Heart left ventricle (tissue), 16 donors: ENCODE measurements around the gene AGFG2. TPM values are rescaled to one million over a fixed set of nuclear protein-coding genes. Genes with fewer than 3 reads are reported as not detected.
A peak's percentile ranks its signal among the peaks of the same experiment; 100 is the strongest.
"Not testable (repeated sequence)": the region's sequence is repeated elsewhere in the genome, so short reads cannot be mapped to it uniquely, and the experiment has no call there.

ENCODE experiments used
- ATAC-seq, 4 donors: fragments of 200-7000 bp; cut with Tn5 transposase; one replicate each; pipeline ENCODE4 v1.9.1; 2020 to 2022; ENCODE audit warnings: moderate library complexity in 4 of 4, mild to moderate bottlenecking in 3 of 4, moderate number of reproducible peaks in 1 of 4
- DNase-seq, 5 donors: peaks; one replicate each; pipeline ENCODE4 v3.0.0-alpha.2; 2020
- H3K27ac ChIP-seq, 12 donors: fragments of 200-600 bp; sonication (generic) in 4 of 12; one replicate each; pipeline versions ENCODE4 v1.5.0 to v1.8.0; 2016 to 2022; ENCODE audit warnings: mild to moderate bottlenecking in 2 of 12
- H3K27me3 ChIP-seq, 9 donors: fragments of 200-600 bp; sonication (generic) in 2 of 9; one replicate each; pipeline versions ENCODE4 v1.5.1 to v1.8.0; 2016 to 2022; ENCODE audit warnings: mild to moderate bottlenecking in 3 of 9
- H3K36me3 ChIP-seq, 9 donors: fragments of 200-600 bp; sonication (generic) in 2 of 9; one replicate each; pipeline versions ENCODE4 v1.5.0 to v1.8.0; 2018 to 2022; ENCODE audit warnings: mild to moderate bottlenecking in 2 of 9
- H3K4me1 ChIP-seq, 12 donors: fragments of 200-600 bp; sonication (generic) in 4 of 12; one replicate each; pipeline versions ENCODE4 v1.5.0 to v1.8.0; 2016 to 2022; ENCODE audit warnings: mild to moderate bottlenecking in 3 of 12
- H3K4me3 ChIP-seq, 12 donors: fragments of 200-600 bp; sonication (generic) in 4 of 12; one replicate each; pipeline versions ENCODE4 v1.5.0 to v1.8.0; 2017 to 2022; ENCODE audit warnings: mild to moderate bottlenecking in 9 of 12, moderate library complexity in 4 of 12
- H3K9me3 ChIP-seq, 12 donors: fragments of 200-600 bp; sonication (generic) in 4 of 12; one replicate each; pipeline versions ENCODE4 v1.5.0 to v1.8.0; 2016 to 2022; ENCODE audit warnings: mild to moderate bottlenecking in 1 of 12
- POLR2A ChIP-seq, 2 donors: fragments of 450-650 bp; IDR thresholded peaks; one replicate each; pipeline ENCODE4 v1.6.1; 2017; ENCODE audit warnings: antibody characterized with exemption in 2 of 2, mild to moderate bottlenecking in 2 of 2, moderate library complexity in 2 of 2
- WGBS, 4 donors: extraction: QIAGEN DNeasy Blood & Tissue Kit in 2 of 4; methylation state at CpG; one replicate each; pipeline versions ENCODE4 v1.1.5 to v1.1.7; 2013 to 2018; 5-methylcytosine and 5-hydroxymethylcytosine counted together
- intact Hi-C, 10 donors: fragments of 100-400 bp; cut with DNase I; formaldehyde crosslinking; loops; one replicate each; pipeline versions ENCODE4 v1.11.1 to v1.14.2; 2022
- polyA plus RNA-seq, 2 donors: library from polyadenylated mRNA; stranded (reverse); fragments of 200-250 nt; gene quantifications; one replicate each; pipeline ENCODE4 v1.2.3, GENCODE V29; 2013
- total RNA-seq, 9 donors: library from RNA; depleted of rRNA in 2 of 9; stranded (reverse); fragments of >200 nt in 2 of 9; fragmentation: NEBNext Ultra II Directional in 3 of 9; extraction: Animal tissue kit (Norgen Biotek cat#: 25700) in 3 of 9; gene quantifications; one replicate each; pipeline versions ENCODE4 v1.1.0 to v1.2.4, GENCODE V29; 2016 to 2023
- TF ChIP-seq, protein P1 (sequence below), 12 donors: fragments of 200-600 bp; sonication (generic) in 4 of 12; IDR thresholded peaks; one replicate each; pipeline versions ENCODE4 v1.5.0 to v1.8.0; 2018 to 2022; ENCODE audit warnings: antibody characterized with exemption in 12 of 12, mild to moderate bottlenecking in 5 of 12
- donor health status: ischemic (EF 13 %, LVEDD 7.1; RV severe dilation, severe dysfunction).
- donor health status: healthy with polysubstance abuse.
- donor health status: DM: no; HTN: yes; CAD: no.
- donor health status: DM: no; HTN: no; CAD: no.
- donor health status: ischemic (EF 25% LVEDD 6.9; RV normal size, moderate dysfunction).
- donor health status: ischemic (EF 25% LVEDD 5.7; RV mildly dilated, moderate dysfunction).
- donor health status: healthy.
- donor health status: DM: yes; HTN: yes; CAD: no.
- donor health status: ischemic (EF 35%, LVEDD 5.7; RV mildly dilated, moderate dysfunction).
- donor health status: nonischemic (EF 11% LVEDD 7.7; RV severe dilation, severe dysfunction).
- donor health status: DM: yes; HTN: yes; CAD: no.
- donor health status: PGD.
- donor health status: ischemic (EF 29% LVEDD 5.4; RV normal size, mild dysfunction).
- donor health status: nonischemic (EF 23%, LVEDD 6.1; RV moderate dilation, normal function).

The AGFG2 gene
- total and polyA plus RNA-seq, 11 donors: 12.5 to 36.9 (median 30.8) TPM

DNA sequence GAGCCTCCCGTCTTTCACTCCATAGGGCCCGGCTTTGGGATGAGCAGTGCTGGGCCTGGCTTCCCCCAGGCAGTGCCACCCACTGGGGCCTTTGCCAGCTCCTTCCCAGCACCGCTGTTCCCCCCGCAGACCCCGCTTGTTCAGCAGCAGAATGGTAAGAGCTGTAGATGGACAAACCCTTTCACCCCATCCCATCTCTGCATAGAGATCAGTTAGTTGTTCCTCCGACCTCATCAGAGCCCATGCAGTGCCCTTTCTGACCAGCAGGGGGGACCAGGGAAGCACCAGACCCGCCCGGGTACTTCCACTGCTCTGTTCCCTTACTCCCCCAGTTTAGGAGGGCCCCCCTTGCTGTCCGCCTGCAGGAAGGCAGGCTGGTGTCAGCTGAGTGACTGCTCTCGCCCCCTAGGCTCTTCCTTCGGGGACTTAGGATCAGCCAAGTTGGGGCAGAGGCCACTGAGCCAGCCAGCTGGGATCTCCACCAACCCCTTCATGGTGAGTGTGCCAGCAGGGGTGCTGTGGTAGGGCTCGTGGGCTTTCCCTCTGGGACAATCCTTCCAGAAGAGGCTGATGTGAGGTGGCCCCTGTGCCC, 24.9 kb downstream of the AGFG2 start:
- TF ChIP-seq, protein P1, sequence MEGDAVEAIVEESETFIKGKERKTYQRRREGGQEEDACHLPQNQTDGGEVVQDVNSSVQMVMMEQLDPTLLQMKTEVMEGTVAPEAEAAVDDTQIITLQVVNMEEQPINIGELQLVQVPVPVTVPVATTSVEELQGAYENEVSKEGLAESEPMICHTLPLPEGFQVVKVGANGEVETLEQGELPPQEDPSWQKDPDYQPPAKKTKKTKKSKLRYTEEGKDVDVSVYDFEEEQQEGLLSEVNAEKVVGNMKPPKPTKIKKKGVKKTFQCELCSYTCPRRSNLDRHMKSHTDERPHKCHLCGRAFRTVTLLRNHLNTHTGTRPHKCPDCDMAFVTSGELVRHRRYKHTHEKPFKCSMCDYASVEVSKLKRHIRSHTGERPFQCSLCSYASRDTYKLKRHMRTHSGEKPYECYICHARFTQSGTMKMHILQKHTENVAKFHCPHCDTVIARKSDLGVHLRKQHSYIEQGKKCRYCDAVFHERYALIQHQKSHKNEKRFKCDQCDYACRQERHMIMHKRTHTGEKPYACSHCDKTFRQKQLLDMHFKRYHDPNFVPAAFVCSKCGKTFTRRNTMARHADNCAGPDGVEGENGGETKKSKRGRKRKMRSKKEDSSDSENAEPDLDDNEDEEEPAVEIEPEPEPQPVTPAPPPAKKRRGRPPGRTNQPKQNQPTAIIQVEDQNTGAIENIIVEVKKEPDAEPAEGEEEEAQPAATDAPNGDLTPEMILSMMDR (IDR thresholded peaks at IDR 0.05): peak; percentile 89 to 96 (median 94)
- no peak for TF ChIP-seq POLR2A (IDR thresholded peaks at IDR 0.05)
- ATAC-seq (peak; percentile 37 to 70 (median 63)), DNase-seq (peak; percentile 78 to 88 (median 81))
- Histone ChIP-seq H3K27me3 (no peaks in the 10 kb centered on the region), H3K27ac (no peak overlapping the region), H3K4me3 (no peak overlapping the region), H3K4me1 (peaks cover 0 to 13% (median 3%) of the 10 kb centered on the region in 12 donors), H3K9me3 (no peaks in the 10 kb centered on the region), H3K36me3 (peaks cover 0 to 12% (median 9%) of the 10 kb centered on the region in 9 donors)
- 38 to 44% (median 40%) methylated on average over 11 to 12 of the region's 12 CpGs for WGBS, 4 donors
- intact Hi-C loops: loop anchor here (2.0 to 10.0 kb wide), 9 partner anchors 52 to 163 kb away; partner anchors contain the start of genes GIGYF1 (in 6 of the 10) and EPO (in 1 of the 10)

DNA sequence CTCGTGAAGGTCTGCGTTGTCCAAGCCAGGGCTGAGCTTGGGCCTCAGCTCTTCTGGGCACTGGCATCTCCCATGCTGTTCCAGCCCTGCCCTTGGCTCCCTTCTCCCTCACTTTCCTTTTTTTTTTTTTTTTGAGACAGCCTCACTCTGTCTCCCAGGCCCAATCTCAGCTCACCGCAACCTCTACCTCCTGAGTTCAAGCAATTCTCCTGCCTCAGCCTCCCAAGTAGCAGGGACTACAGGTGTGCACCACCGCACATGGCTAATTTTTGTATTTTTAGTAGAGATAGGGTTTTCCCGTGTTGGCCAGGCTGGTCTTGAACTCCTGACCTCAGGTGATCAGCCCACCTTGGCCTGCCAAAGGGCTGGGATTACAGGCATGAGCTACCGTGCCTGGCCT, 25.4 kb downstream of the AGFG2 start:
- H3K9me3 ChIP-seq, H3K4me3 ChIP-seq, DNase-seq, H3K27ac ChIP-seq, H3K27me3 ChIP-seq, ATAC-seq: not testable (repeated sequence)
- Histone ChIP-seq H3K36me3 (peaks cover 0 to 12% (median 9%) of the 10 kb centered on the region in 9 donors), H3K4me1 (peaks cover 0 to 16% (median 5%) of the 10 kb centered on the region in 12 donors)
- WGBS, 4 donors: 92 to 97% (median 94%) methylated on average over 6 of the region's 6 CpGs
- intact Hi-C loops: loop anchor here (2.0 to 10.0 kb wide), 8 partner anchors 52 to 163 kb away; partner anchors contain the start of genes GIGYF1 (in 6 of the 10) and EPO (in 1 of the 10)

DNA sequence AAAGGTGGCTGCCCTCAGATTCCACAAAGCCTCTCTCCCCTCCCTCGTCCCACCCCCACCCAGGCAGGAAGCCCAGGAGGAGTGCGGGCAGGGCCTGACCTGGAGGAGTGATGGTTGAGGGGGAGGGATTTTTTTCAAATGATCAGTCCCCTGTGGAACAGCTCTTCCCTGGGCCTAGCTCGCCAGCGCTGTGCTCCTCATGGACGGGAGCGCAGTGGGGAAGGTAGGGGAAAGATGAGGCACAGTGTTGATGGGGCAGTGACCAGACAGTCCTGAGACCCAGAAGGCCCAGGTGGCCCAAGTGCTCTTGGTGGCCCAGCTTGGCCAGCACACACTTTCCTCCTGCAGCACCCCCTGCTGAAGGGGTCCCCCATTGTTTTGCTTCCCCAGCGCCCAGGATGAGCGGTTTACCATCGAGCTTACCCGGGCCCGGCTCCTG, 26.1 kb downstream of the AGFG2 start:
- H3K27me3 ChIP-seq: no peaks in the 10 kb centered on the region
- H3K4me1 ChIP-seq: peaks cover 0 to 18% (median 8%) of the 10 kb centered on the region in 12 donors
- H3K9me3 ChIP-seq: no peaks in the 10 kb centered on the region
- H3K36me3 ChIP-seq: peaks cover 0 to 12% (median 9%) of the 10 kb centered on the region in 9 donors
- H3K27ac ChIP-seq: no peak overlapping the region
- DNase-seq (peak in 1 of 5 donors; percentile 54), ATAC-seq (no peak)
- WGBS, 4 donors: 92 to 96% (median 93%) methylated on average over 10 to 11 of the region's 11 CpGs
- H3K4me3 ChIP-seq: no peak overlapping the region
- intact Hi-C loops: loop anchor here in 3 of 10 donors (2.0 to 10.0 kb wide), 3 partner anchors 126 to 160 kb away; partner anchors contain the start of genes EPO (in 1 of the 3) and GIGYF1 (in 1 of the 3)
- no peak for TF ChIP-seq POLR2A (IDR thresholded peaks at IDR 0.05)
- TF ChIP-seq, protein P1 (IDR thresholded peaks at IDR 0.05): no peak

DNA sequence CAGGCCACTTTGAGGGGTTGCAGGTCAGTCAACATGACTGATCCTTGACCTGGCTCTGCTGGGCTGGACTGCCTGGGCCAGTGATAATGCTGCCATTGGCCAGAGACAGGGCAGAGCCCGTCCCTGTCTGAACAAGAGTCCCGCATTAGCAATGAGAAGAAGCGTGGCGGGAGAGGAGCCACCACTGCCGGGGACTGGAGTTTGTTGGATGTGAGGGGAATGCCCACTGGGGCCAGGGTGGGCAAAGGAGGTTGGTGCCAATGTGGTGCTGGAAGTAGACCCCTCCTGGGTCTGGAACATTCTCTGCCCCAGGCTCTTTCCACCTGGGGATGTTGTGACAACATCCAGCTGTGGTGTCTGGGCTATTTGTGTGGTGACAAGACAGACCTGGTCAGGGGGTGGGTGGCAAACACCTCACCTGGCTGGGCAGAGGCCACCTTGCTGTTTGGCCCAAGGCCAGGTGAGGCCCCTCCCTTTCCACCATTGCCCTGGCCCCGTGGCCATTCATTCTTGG, 27.1 kb downstream of the AGFG2 start:
- Histone ChIP-seq H3K27ac (no peak overlapping the region), H3K27me3 (no peaks in the 10 kb centered on the region), H3K9me3 (no peaks in the 10 kb centered on the region), H3K36me3 (peaks cover 0 to 12% (median 7%) of the 10 kb centered on the region in 9 donors), H3K4me3 (no peak overlapping the region), H3K4me1 (peaks cover 0 to 25% (median 13%) of the 10 kb centered on the region in 12 donors)
- no peak for ATAC-seq
- 87 to 94% (median 91%) methylated on average over 6 of the region's 6 CpGs for whole genome bisulfite sequencing, 4 donors
- TF ChIP-seq, protein P1 (IDR thresholded peaks at IDR 0.05): no peak
- TF ChIP-seq POLR2A (IDR thresholded peaks at IDR 0.05): no peak
- peak in 1 of 5 donors; percentile 19 for DNase-seq
- intact Hi-C loops: loop anchor here in 2 of 10 donors (5.0 to 10.0 kb wide), 2 partner anchors 126 to 159 kb away; partner anchors contain the start of genes EPO (in 1 of the 2) and GIGYF1 (in 1 of the 2)
